Jurkat, Clone E6-1 (cell line): Measurements from ENCODE around the gene USP17L12. TPM values are rescaled to one million over a fixed set of nuclear protein-coding genes. Genes with fewer than 3 reads are reported as not detected.
"Not testable (repeated sequence)": the region's sequence is repeated elsewhere in the genome, so short reads cannot be mapped to it uniquely, and the experiment has no call there.

Source experiments
- DNase-seq: peaks from one replicate; pipeline ENCODE4 v3.0.0-alpha.2; 2011; ENCODE audit warnings: low read depth, low spot score
- H3K4me3 ChIP-seq: 2 replicates; pipeline ENCODE4 v1.5.1; 2011; ENCODE audit warnings: mild to moderate bottlenecking, low read length, control low read depth, moderate library complexity
- polyA plus RNA-seq: library from polyadenylated mRNA; unstranded; fragments of >200 nt; gene quantifications from one replicate; pipeline ENCODE4 v1.2.1, GENCODE V29; 2012; ENCODE audit warnings: missing spikeins; ENCODE audit not compliant: insufficient read length, insufficient read depth

Gene USP17L12
- not detected for polyA plus RNA-seq

DNA sequence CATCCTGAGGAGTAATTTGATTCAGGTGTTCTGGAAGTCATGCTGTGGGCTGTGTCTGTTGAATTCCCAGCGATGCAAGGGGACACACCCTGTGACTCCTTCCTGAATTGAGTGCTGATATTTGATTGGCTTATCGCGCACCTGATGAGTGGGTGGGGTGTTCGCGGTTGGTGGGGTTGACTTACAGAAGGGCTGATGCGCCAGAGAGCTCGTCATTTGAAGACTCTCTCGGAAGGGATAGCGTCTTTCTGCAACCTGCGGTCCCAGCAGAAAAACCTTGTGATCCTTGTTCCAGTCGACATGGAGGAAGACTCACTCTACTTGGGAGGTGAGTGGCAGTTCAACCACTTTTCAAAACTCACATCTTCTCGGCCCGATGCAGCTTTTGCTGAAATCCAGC lies at the start of gene USP17L12:
TSS of gene USP17L12 (plus strand) at position 301 of the 400 bp plus-strand sequence. CDS start at position 301, 0 bp downstream.
- H3K4me3 ChIP-seq, DNase-seq: not testable (repeated sequence)

- H3K4me3 ChIP-seq, DNase-seq: not testable (repeated sequence)
These were observed 9.6 kb upstream of the USP17L12 start, which contains the start of gene USP17L10 for GRCh38 chr4:9210357-9210756. Gene USP17L10 (plus strand): TSS chr4:9210657. CDS start chr4:9210657, 0 bp downstream.

DNA sequence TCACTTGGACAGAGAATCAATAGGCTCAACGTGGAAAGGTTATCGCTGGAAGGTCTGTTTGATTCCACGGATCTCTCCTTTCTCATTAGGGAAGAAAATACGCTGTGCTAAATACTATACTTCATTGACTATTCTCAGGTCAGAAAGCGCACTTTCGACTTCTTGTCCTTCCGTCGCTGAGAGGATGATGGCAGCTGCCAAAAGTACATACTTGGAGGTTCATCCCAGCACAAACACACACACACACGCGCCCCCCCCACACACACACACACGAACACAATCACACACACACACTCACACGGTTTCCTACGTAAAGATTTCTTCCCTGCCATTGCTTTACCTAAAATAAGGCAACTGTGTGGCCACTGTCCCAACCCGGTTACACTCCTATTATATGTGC lies 5.3 kb upstream of the USP17L12 start:
- not testable (repeated sequence) for H3K4me3 ChIP-seq, DNase-seq

DNA sequence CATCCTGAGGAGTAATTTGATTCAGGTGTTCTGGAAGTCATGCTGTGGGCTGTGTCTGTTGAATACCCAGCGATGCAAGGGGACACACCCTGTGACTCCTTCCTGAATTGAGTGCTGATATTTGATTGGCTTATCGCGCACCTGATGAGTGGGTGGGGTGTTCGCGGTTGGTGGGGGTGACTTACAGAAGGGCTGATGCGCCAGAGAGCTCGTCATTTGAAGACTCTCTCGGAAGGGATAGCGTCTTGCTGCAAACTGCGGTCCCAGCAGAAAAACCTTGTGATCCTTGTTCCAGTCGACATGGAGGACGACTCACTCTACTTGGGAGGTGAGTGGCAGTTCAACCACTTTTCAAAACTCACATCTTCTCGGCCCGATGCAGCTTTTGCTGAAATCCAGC lies 4.8 kb upstream of the USP17L12 start, which contains the start of gene USP17L11:
TSS of gene USP17L11 (plus strand) at position 301 of the 400 bp plus-strand sequence. CDS start at position 301, 0 bp downstream.
- DNase-seq, H3K4me3 ChIP-seq: not testable (repeated sequence)

GRCh38 chr4:9224596-9224995 lies 4.6 kb downstream of the USP17L12 start, which contains the start of gene USP17L13:
Gene USP17L13 (plus strand): TSS chr4:9224896. CDS start chr4:9224896, 0 bp downstream.
- not testable (repeated sequence) for H3K4me3 ChIP-seq, DNase-seq

DNA sequence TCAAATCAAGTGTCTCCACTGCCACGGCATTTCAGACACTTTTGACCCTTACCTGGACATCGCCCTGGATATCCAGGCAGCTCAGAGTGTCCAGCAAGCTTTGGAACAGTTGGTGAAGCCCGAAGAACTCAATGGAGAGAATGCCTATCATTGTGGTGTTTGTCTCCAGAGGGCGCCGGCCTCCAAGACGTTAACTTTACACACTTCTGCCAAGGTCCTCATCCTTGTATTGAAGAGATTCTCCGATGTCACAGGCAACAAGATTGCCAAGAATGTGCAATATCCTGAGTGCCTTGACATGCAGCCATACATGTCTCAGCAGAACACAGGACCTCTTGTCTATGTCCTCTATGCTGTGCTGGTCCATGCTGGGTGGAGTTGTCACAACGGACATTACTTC lies 10.3 kb downstream of the USP17L12 start:
- not testable (repeated sequence) for H3K4me3 ChIP-seq, DNase-seq

GRCh38 chr4:9234085-9234484 lies 14.1 kb downstream of the USP17L12 start, which contains the start of gene USP17L15:
Gene USP17L15 (plus strand): TSS chr4:9234385. CDS start chr4:9234385, 0 bp downstream.
- DNase-seq, H3K4me3 ChIP-seq: not testable (repeated sequence)

DNA sequence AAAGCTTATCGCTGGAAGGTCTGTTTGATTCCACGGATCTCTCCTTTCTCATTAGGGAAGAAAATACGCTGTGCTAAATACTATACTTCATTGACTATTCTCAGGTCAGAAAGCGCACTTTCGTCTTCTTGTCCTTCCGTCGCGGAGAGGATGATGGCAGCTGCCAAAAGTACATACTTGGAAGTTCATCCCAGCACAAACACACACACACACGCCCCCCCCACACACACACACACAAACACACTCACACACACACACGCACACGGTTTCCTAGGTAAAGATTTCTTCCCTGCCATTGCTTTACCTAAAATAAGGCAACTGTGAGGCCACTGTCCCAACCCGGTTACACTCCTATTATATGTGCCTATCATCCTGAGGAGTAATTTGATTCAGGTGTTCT lies 18.5 kb downstream of the USP17L12 start:
- not testable (repeated sequence) for DNase-seq, H3K4me3 ChIP-seq

GRCh38 chr4:9243579-9243978 lies 23.6 kb downstream of the USP17L12 start, which contains the start of gene USP17L17:
Gene USP17L17 (plus strand): TSS chr4:9243879. CDS start chr4:9243879, 0 bp downstream.
- not testable (repeated sequence) for DNase-seq, H3K4me3 ChIP-seq

GRCh38 chr4:9247953-9248680 lies 28.2 kb downstream of the USP17L12 start, which contains the start of gene USP17L18:
Gene USP17L18 (plus strand): TSS chr4:9248630. CDS start chr4:9248630, 0 bp downstream.
- DNase-seq, H3K4me3 ChIP-seq: not testable (repeated sequence)

GRCh38 chr4:9253078-9253477 lies 33.1 kb downstream of the USP17L12 start, which contains the start of gene USP17L19:
Gene USP17L19 (plus strand): TSS chr4:9253378. CDS start chr4:9253378, 0 bp downstream.
- not testable (repeated sequence) for H3K4me3 ChIP-seq, DNase-seq

- DNase-seq, H3K4me3 ChIP-seq: not testable (repeated sequence)
These were observed 37.9 kb downstream of the USP17L12 start, which contains the start of gene USP17L20 for GRCh38 chr4:9257824-9258223. Gene USP17L20 (plus strand): TSS chr4:9258124. CDS start chr4:9258124, 0 bp downstream.

DNA sequence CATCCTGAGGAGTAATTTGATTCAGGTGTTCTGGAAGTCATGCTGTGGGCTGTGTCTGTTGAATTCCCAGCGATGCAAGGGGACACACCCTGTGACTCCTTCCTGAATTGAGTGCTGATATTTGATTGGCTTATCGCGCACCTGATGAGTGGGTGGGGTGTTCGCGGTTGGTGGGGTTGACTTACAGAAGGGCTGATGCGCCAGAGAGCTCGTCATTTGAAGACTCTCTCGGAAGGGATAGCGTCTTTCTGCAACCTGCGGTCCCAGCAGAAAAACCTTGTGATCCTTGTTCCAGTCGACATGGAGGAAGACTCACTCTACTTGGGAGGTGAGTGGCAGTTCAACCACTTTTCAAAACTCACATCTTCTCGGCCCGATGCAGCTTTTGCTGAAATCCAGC lies 42.6 kb downstream of the USP17L12 start, which contains the start of gene USP17L21:
TSS of gene USP17L21 (plus strand) at position 301 of the 400 bp plus-strand sequence. CDS start at position 301, 0 bp downstream.
- DNase-seq, H3K4me3 ChIP-seq: not testable (repeated sequence)

DNA sequence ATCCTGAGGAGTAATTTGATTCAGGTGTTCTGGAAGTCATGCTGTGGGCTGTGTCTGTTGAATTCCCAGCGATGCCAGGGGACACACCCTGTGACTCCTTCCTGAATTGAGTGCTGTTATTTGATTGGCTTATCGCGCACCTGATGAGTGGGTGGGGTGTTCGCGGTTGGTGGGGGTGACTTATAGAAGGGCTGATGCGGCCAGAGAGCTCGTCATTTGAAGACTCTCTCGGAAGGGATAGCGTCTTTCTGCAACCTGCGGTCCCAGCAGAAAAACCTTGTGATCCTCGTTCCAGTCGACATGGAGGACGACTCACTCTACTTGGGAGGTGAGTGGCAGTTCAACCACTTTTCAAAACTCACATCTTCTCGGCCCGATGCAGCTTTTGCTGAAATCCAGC lies 47.4 kb downstream of the USP17L12 start, which contains the start of gene USP17L22:
TSS of gene USP17L22 (plus strand) at position 301 of the 400 bp plus-strand sequence. CDS start at position 301, 0 bp downstream.
- H3K4me3 ChIP-seq, DNase-seq: not testable (repeated sequence)
